ENCODE data around the gene PPM1H.

Gene PPM1H

DNA sequence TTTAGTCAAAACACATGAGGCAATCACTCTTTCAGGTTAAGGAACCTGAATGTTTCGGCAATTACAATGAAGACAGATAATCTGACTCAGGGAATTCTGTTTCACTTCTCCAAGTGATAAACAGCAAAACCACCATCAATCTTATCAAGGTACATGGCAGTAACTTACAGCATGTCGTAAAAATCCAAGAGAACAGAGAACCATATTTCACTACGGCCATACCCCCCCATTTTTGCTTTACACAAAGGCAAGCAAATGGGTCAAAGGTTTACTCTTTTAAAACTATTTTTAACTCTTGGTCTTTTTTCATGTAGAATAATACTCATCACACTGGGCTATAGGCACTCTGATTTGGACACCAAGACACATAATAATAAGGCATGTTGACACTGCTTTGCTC, 102.4 kb downstream of the PPM1H start:
- Mint-ChIP-seq H3K4me3 (no peak overlapping the region), H3K9me3 (no peaks in the 10 kb centered on the region), H3K4me1 (peaks cover 54% of the 10 kb centered on the region), H3K27me3 (ENCODE audit: low read depth, poor library complexity) (peaks cover 2% of the 10 kb centered on the region), H3K27ac (peak overlapping the region; percentile 41), H3K36me3 (ENCODE audit: low read depth) (peaks cover 20% of the 10 kb centered on the region)
- no peak for DNase-seq
- TF ChIP-seq, protein P1, sequence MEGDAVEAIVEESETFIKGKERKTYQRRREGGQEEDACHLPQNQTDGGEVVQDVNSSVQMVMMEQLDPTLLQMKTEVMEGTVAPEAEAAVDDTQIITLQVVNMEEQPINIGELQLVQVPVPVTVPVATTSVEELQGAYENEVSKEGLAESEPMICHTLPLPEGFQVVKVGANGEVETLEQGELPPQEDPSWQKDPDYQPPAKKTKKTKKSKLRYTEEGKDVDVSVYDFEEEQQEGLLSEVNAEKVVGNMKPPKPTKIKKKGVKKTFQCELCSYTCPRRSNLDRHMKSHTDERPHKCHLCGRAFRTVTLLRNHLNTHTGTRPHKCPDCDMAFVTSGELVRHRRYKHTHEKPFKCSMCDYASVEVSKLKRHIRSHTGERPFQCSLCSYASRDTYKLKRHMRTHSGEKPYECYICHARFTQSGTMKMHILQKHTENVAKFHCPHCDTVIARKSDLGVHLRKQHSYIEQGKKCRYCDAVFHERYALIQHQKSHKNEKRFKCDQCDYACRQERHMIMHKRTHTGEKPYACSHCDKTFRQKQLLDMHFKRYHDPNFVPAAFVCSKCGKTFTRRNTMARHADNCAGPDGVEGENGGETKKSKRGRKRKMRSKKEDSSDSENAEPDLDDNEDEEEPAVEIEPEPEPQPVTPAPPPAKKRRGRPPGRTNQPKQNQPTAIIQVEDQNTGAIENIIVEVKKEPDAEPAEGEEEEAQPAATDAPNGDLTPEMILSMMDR (IDR thresholded peaks at IDR 0.05): no peak

DNA sequence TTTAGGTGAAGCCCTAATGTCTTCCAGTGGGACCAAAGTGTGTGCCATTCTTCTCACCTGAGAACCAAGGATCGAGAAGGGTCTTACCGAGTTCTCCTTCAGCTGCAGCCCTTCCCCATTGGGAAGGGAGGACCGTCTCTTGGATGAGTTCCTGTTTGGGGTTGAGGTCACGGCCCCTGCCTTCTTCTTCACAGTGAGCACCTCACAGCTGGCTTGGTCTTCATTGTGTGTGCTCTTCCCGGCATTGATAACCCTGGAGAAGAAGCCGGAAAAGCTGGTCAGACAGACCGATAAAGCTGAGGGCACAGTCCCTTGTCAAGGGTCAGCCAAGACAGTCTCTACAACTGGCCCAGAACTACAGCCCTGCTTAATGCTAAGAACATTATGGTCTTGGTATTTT, 102.9 kb downstream of the PPM1H start:
- DNase-seq: no peak
- H3K36me3 Mint-ChIP-seq (ENCODE audit: low read depth): peaks cover 20% of the 10 kb centered on the region
- H3K9me3 Mint-ChIP-seq: no peaks in the 10 kb centered on the region
- peaks cover 51% of the 10 kb centered on the region for H3K4me1 Mint-ChIP-seq
- TF ChIP-seq, protein P1 (IDR thresholded peaks at IDR 0.05): no peak
- H3K27ac Mint-ChIP-seq: peak overlapping the region; percentile 93
- peaks cover 2% of the 10 kb centered on the region for H3K27me3 Mint-ChIP-seq (ENCODE audit: low read depth, poor library complexity)
- H3K4me3 Mint-ChIP-seq: no peak overlapping the region

DNA sequence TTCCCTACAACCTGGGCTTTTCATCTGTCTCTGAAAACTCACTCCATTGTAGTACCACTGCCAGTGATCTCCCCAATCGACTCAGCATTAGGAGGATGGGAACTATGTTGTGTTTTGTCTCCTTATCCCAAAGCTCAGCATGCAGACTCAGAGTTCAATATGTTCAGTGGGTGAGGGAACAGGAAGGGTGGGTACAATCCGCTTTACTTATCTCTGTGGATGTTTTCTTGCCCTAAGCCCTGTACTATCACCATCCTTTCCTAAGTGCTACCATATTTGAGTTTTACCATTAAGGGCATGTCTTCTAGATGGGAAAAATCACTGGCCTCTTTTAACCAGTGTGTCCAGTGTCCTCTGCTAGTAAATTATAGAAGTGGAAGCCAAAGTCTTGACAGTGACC, 107.1 kb downstream of the PPM1H start:
- no peak for DNase-seq
- TF ChIP-seq, protein P1 (IDR thresholded peaks at IDR 0.05): no peak
- no peak overlapping the region for H3K4me3 Mint-ChIP-seq
- H3K4me1 Mint-ChIP-seq: peaks cover 11% of the 10 kb centered on the region
- no peak overlapping the region for H3K27ac Mint-ChIP-seq
- peaks cover 26% of the 10 kb centered on the region for H3K9me3 Mint-ChIP-seq
- H3K36me3 Mint-ChIP-seq (ENCODE audit: low read depth): peaks cover 41% of the 10 kb centered on the region
- H3K27me3 Mint-ChIP-seq (ENCODE audit: low read depth, poor library complexity): peaks cover 2% of the 10 kb centered on the region

DNA sequence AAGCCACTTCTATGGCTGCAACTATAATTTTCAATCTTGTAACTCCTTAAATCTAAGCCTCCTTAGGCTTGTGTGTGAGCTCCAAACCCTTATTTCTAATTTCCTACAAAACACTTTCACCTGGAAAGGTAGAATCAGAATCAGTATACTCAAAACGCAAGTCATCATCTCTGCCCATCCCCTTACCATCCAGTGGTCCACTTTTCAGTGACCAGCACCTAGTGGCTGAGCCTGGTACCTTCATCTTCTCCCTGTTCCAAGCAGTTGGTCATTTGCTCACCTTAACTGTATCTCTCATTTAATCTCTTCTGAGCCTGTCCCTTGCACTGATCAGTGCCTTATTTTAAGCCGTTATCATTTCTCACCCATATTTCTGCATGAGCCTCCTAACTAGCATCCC, 107.9 kb downstream of the PPM1H start:
- H3K36me3 Mint-ChIP-seq (ENCODE audit: low read depth): peaks cover 48% of the 10 kb centered on the region
- H3K9me3 Mint-ChIP-seq: peaks cover 34% of the 10 kb centered on the region

DNA sequence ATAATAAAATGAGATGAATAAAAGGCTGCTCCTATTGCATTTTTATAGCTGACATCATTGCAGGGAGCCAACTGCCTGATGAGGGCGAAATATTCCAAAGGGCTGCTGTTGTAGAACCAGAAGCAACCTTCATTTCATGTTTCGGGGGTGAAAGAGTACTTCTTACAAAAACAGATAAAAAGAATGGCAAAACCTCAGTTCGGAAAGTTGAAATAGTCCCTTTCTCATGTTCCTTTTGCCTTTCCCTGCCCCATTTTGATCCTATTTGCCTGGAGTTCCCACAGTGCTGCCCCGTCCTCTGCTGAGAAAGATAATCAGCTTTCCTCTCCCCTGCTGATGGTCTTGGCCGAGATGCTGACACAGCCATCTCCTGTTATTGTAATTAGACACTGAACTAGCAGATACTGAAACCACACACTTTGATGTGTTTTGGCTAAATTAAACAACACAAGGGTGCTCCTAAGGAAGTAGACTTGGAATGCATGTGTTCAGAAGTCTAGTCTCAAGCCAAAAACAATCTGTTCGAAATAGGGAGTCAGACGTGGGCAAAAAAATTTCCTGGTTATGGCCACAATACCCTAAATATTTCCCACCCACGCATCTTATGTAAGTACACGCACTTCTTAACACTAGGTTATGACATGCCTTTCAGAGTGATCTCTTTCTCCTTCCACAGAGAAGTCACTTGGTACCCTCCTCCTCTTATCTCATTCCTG, 117.2 kb downstream of the PPM1H start:
- TF ChIP-seq, protein P1 (IDR thresholded peaks at IDR 0.05): no peak
- H3K9me3 Mint-ChIP-seq: peaks cover 21% of the 10 kb centered on the region
- peak overlapping the region; percentile 20 for H3K4me3 Mint-ChIP-seq
- H3K36me3 Mint-ChIP-seq (ENCODE audit: low read depth): peaks cover 23% of the 10 kb centered on the region
- H3K4me1 Mint-ChIP-seq: peaks cover 33% of the 10 kb centered on the region
- peaks cover 3% of the 10 kb centered on the region for H3K27me3 Mint-ChIP-seq (ENCODE audit: low read depth, poor library complexity)
- peak overlapping the region; percentile 41 for H3K27ac Mint-ChIP-seq
- no peak for DNase-seq

More for the DNA sequence above, 107.9 kb downstream of the PPM1H start:
- Mint-ChIP-seq H3K4me3 (no peak overlapping the region), H3K27me3 (ENCODE audit: low read depth, poor library complexity) (peaks cover 2% of the 10 kb centered on the region), H3K4me1 (peaks cover 3% of the 10 kb centered on the region), H3K27ac (no peak overlapping the region)
- TF ChIP-seq, protein P1 (IDR thresholded peaks at IDR 0.05): no peak
- no peak for DNase-seq

DNA sequence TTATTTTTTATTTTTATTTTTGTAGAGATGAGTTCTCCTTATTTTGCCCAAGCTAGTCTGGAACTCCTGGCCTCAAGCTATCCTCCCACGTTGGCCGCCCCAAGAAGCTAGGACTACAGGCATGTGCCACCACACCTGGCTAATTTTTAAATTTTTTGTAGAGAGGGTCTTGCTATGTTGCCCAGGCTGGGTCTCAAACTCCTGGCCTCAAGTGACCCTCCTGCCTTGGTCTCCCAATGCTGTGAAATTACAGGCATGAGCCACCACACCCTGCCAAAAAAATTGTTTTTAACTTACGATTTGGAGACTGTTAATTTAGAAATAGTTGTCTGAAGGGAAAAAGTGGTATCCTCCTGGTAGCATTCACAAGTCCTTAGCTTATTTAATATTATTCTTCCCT, 120.7 kb downstream of the PPM1H start:
- H3K27ac Mint-ChIP-seq: no peak overlapping the region
- peaks cover 12% of the 10 kb centered on the region for H3K27me3 Mint-ChIP-seq (ENCODE audit: low read depth, poor library complexity)
- H3K9me3 Mint-ChIP-seq: no peaks in the 10 kb centered on the region
- H3K4me3 Mint-ChIP-seq: no peak overlapping the region
- DNase-seq: no peak
- H3K4me1 Mint-ChIP-seq: peaks cover 37% of the 10 kb centered on the region
- TF ChIP-seq, protein P1 (IDR thresholded peaks at IDR 0.05): no peak
- no peaks in the 10 kb centered on the region for H3K36me3 Mint-ChIP-seq (ENCODE audit: low read depth)
